Measurements from ENCODE around the gene NAA16.

The NAA16 gene

GRCh38 chr13:41304551-41304950 is 6.5 kb upstream of the NAA16 start:
- H3K36me3 ChIP-seq (ENCODE audit: control insufficient read depth, insufficient read depth, low read length), result no peaks in the 10 kb centered on the region

GRCh38 chr13:41306271-41307145 is 4.6 kb upstream of the NAA16 start:
- Histone ChIP-seq H3K36me3 (ENCODE audit: control insufficient read depth, insufficient read depth, low read length) (no peaks in the 10 kb centered on the region), H3K4me1 (ENCODE audit: control insufficient read depth, insufficient read depth, low read length) (no peaks in the 10 kb centered on the region), H3K27ac (ENCODE audit: insufficient read depth, low read depth, low read length, poor library complexity, severe bottlenecking) (no peak overlapping the region), H3K27me3 (ENCODE audit: control insufficient read depth, insufficient read depth, low read length, poor library complexity, severe bottlenecking) (no peaks in the 10 kb centered on the region), H3K9me3 (ENCODE audit: control insufficient read depth, low read length) (no peaks in the 10 kb centered on the region), H3K4me3 (ENCODE audit: insufficient read depth, low read depth, low read length) (no peak overlapping the region)
- WGBS, 2 experiments, result 89 to 94% methylated on average over 15 of the region's 15 CpGs

More at GRCh38 chr13:41304551-41304950, 6.5 kb upstream of the NAA16 start:
- H3K27ac ChIP-seq (ENCODE audit: insufficient read depth, low read depth, low read length, poor library complexity, severe bottlenecking), result no peak overlapping the region
- H3K27me3 ChIP-seq (ENCODE audit: control insufficient read depth, insufficient read depth, low read length, poor library complexity, severe bottlenecking), result no peaks in the 10 kb centered on the region
- H3K9me3 ChIP-seq (ENCODE audit: control insufficient read depth, low read length), result no peaks in the 10 kb centered on the region
- no peak overlapping the region for H3K4me3 ChIP-seq (ENCODE audit: insufficient read depth, low read depth, low read length)
- no peaks in the 10 kb centered on the region for H3K4me1 ChIP-seq (ENCODE audit: control insufficient read depth, insufficient read depth, low read length)

- 86 to 88% methylated on average over 10 to 11 of the region's 11 CpGs for WGBS, 2 experiments
- Histone ChIP-seq H3K36me3 (ENCODE audit: control insufficient read depth, insufficient read depth, low read length) (no peaks in the 10 kb centered on the region), H3K4me3 (ENCODE audit: insufficient read depth, low read depth, low read length) (no peak overlapping the region)
Observed at GRCh38 chr13:41307884-41308640, 3.0 kb upstream of the NAA16 start.

GRCh38 chr13:41311406-41312175 is 524 bp downstream of the NAA16 start:
- H3K4me1 ChIP-seq (ENCODE audit: control insufficient read depth, insufficient read depth, low read length), result peaks cover 10% of the 10 kb centered on the region
- 0% methylated on average over 73 of the region's 73 CpGs for WGBS, 2 experiments
- peak overlapping the region; percentile 88 for H3K27ac ChIP-seq (ENCODE audit: insufficient read depth, low read depth, low read length, poor library complexity, severe bottlenecking)
- H3K4me3 ChIP-seq (ENCODE audit: insufficient read depth, low read depth, low read length), result peak overlapping the region; percentile 99
- H3K36me3 ChIP-seq (ENCODE audit: control insufficient read depth, insufficient read depth, low read length), result no peaks in the 10 kb centered on the region
- H3K9me3 ChIP-seq (ENCODE audit: control insufficient read depth, low read length), result no peaks in the 10 kb centered on the region
- no peaks in the 10 kb centered on the region for H3K27me3 ChIP-seq (ENCODE audit: control insufficient read depth, insufficient read depth, low read length, poor library complexity, severe bottlenecking)

More at GRCh38 chr13:41307884-41308640, 3.0 kb upstream of the NAA16 start:
- Histone ChIP-seq H3K27me3 (ENCODE audit: control insufficient read depth, insufficient read depth, low read length, poor library complexity, severe bottlenecking) (no peaks in the 10 kb centered on the region), H3K9me3 (ENCODE audit: control insufficient read depth, low read length) (no peaks in the 10 kb centered on the region), H3K4me1 (ENCODE audit: control insufficient read depth, insufficient read depth, low read length) (no peaks in the 10 kb centered on the region), H3K27ac (ENCODE audit: insufficient read depth, low read depth, low read length, poor library complexity, severe bottlenecking) (no peak overlapping the region)

GRCh38 chr13:41312176-41312500 is 1.1 kb downstream of the NAA16 start:
- H3K36me3 ChIP-seq (ENCODE audit: control insufficient read depth, insufficient read depth, low read length), result no peaks in the 10 kb centered on the region
- no peaks in the 10 kb centered on the region for H3K27me3 ChIP-seq (ENCODE audit: control insufficient read depth, insufficient read depth, low read length, poor library complexity, severe bottlenecking)
- H3K4me1 ChIP-seq (ENCODE audit: control insufficient read depth, insufficient read depth, low read length), result peaks cover 10% of the 10 kb centered on the region
- WGBS, 2 experiments, result 0 to 1% methylated on average over 11 of the region's 11 CpGs
- H3K4me3 ChIP-seq (ENCODE audit: insufficient read depth, low read depth, low read length), result peak overlapping the region; percentile 99
- H3K9me3 ChIP-seq (ENCODE audit: control insufficient read depth, low read length), result no peaks in the 10 kb centered on the region
- H3K27ac ChIP-seq (ENCODE audit: insufficient read depth, low read depth, low read length, poor library complexity, severe bottlenecking), result peak overlapping the region; percentile 2

- WGBS, 2 experiments, result 39 to 54% methylated on average over 4 to 5 of the region's 5 CpGs
- no peaks in the 10 kb centered on the region for H3K9me3 ChIP-seq (ENCODE audit: control insufficient read depth, low read length)
Observed at GRCh38 chr13:41313117-41313516, 2.0 kb downstream of the NAA16 start.

GRCh38 chr13:41313659-41314197 is 2.7 kb downstream of the NAA16 start:
- no peaks in the 10 kb centered on the region for H3K36me3 ChIP-seq (ENCODE audit: control insufficient read depth, insufficient read depth, low read length)
- peak overlapping the region; percentile 99 for H3K4me3 ChIP-seq (ENCODE audit: insufficient read depth, low read depth, low read length)
- H3K4me1 ChIP-seq (ENCODE audit: control insufficient read depth, insufficient read depth, low read length), result peaks cover 10% of the 10 kb centered on the region
- H3K9me3 ChIP-seq (ENCODE audit: control insufficient read depth, low read length), result no peaks in the 10 kb centered on the region
- no peaks in the 10 kb centered on the region for H3K27me3 ChIP-seq (ENCODE audit: control insufficient read depth, insufficient read depth, low read length, poor library complexity, severe bottlenecking)
- H3K27ac ChIP-seq (ENCODE audit: insufficient read depth, low read depth, low read length, poor library complexity, severe bottlenecking), result no peak overlapping the region
- WGBS, 2 experiments, result 77 to 80% methylated on average over 5 to 6 of the region's 6 CpGs

More at GRCh38 chr13:41313117-41313516, 2.0 kb downstream of the NAA16 start:
- Histone ChIP-seq H3K36me3 (ENCODE audit: control insufficient read depth, insufficient read depth, low read length) (no peaks in the 10 kb centered on the region), H3K27ac (ENCODE audit: insufficient read depth, low read depth, low read length, poor library complexity, severe bottlenecking) (no peak overlapping the region), H3K27me3 (ENCODE audit: control insufficient read depth, insufficient read depth, low read length, poor library complexity, severe bottlenecking) (no peaks in the 10 kb centered on the region), H3K4me1 (ENCODE audit: control insufficient read depth, insufficient read depth, low read length) (peaks cover 10% of the 10 kb centered on the region), H3K4me3 (ENCODE audit: insufficient read depth, low read depth, low read length) (peak overlapping the region; percentile 99)

GRCh38 chr13:41315443-41316047 is 4.5 kb downstream of the NAA16 start:
- WGBS, 2 experiments, result 95 to 97% methylated on average over 5 of the region's 5 CpGs
- Histone ChIP-seq H3K36me3 (ENCODE audit: control insufficient read depth, insufficient read depth, low read length) (no peaks in the 10 kb centered on the region), H3K27me3 (ENCODE audit: control insufficient read depth, insufficient read depth, low read length, poor library complexity, severe bottlenecking) (no peaks in the 10 kb centered on the region), H3K4me3 (ENCODE audit: insufficient read depth, low read depth, low read length) (no peak overlapping the region), H3K9me3 (ENCODE audit: control insufficient read depth, low read length) (no peaks in the 10 kb centered on the region), H3K27ac (ENCODE audit: insufficient read depth, low read depth, low read length, poor library complexity, severe bottlenecking) (peak overlapping the region; percentile 62), H3K4me1 (ENCODE audit: control insufficient read depth, insufficient read depth, low read length) (peaks cover 10% of the 10 kb centered on the region)

GRCh38 chr13:41317243-41317642 is 6.2 kb downstream of the NAA16 start:
- H3K4me3 ChIP-seq (ENCODE audit: insufficient read depth, low read depth, low read length), result no peak overlapping the region
- H3K27ac ChIP-seq (ENCODE audit: insufficient read depth, low read depth, low read length, poor library complexity, severe bottlenecking), result no peak overlapping the region
- no peaks in the 10 kb centered on the region for H3K27me3 ChIP-seq (ENCODE audit: control insufficient read depth, insufficient read depth, low read length, poor library complexity, severe bottlenecking)
- no peaks in the 10 kb centered on the region for H3K9me3 ChIP-seq (ENCODE audit: control insufficient read depth, low read length)
- WGBS, 2 experiments, result 100% methylated on average over 1 of the region's 1 CpG; no CpG with 5 or more reads in 1 of the 2 experiments
- H3K36me3 ChIP-seq (ENCODE audit: control insufficient read depth, insufficient read depth, low read length), result peaks cover 4% of the 10 kb centered on the region
- H3K4me1 ChIP-seq (ENCODE audit: control insufficient read depth, insufficient read depth, low read length), result peaks cover 10% of the 10 kb centered on the region
